ENCODE measurements around the gene ANKRD52. TPM values are rescaled to one million over a fixed set of nuclear protein-coding genes. Genes with fewer than 3 reads are reported as not detected.

ANKRD52 gene
- total RNA-seq, 1 donor from 2014 or later: 25.1 TPM

DNA sequence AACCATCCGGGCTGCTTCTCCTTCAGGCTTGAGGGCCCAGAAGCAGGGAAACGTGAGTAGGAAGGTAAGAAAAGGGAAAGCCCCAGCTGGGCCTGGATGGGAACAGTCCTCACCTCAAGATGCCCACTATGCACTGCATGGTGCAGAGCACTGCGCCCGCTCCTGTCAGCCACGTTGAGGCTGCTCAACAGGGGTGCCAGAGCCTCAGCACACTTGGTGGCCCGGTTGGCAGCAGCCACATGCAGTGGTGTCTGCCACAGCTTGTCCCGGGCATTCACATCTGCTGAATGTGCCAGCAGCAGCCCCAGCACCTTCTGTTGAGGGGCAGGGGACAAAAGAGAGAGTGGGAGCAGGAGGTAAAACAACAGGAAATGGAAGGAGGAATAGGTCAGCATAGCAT, 2.5 kb downstream of the ANKRD52 start:
- H3K36me3 ChIP-seq: peaks cover 60% of the 10 kb centered on the region
- intact Hi-C loops (cut with micrococcal nuclease): no loop called here
- no peak overlapping the region for H3K4me3 ChIP-seq
- no peak overlapping the region for H3K27ac ChIP-seq (replicated peaks)
- no peaks in the 10 kb centered on the region for H3K27me3 ChIP-seq (ENCODE audit: low read depth)
- DNase-seq: no peak
- TF ChIP-seq, protein P1, sequence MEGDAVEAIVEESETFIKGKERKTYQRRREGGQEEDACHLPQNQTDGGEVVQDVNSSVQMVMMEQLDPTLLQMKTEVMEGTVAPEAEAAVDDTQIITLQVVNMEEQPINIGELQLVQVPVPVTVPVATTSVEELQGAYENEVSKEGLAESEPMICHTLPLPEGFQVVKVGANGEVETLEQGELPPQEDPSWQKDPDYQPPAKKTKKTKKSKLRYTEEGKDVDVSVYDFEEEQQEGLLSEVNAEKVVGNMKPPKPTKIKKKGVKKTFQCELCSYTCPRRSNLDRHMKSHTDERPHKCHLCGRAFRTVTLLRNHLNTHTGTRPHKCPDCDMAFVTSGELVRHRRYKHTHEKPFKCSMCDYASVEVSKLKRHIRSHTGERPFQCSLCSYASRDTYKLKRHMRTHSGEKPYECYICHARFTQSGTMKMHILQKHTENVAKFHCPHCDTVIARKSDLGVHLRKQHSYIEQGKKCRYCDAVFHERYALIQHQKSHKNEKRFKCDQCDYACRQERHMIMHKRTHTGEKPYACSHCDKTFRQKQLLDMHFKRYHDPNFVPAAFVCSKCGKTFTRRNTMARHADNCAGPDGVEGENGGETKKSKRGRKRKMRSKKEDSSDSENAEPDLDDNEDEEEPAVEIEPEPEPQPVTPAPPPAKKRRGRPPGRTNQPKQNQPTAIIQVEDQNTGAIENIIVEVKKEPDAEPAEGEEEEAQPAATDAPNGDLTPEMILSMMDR (IDR thresholded peaks at IDR 0.05; ENCODE audit: borderline replicate concordance): no peak
- no peaks in the 10 kb centered on the region for H3K9me3 ChIP-seq (replicated peaks)
- peaks cover 37% of the 10 kb centered on the region for H3K4me1 ChIP-seq

DNA sequence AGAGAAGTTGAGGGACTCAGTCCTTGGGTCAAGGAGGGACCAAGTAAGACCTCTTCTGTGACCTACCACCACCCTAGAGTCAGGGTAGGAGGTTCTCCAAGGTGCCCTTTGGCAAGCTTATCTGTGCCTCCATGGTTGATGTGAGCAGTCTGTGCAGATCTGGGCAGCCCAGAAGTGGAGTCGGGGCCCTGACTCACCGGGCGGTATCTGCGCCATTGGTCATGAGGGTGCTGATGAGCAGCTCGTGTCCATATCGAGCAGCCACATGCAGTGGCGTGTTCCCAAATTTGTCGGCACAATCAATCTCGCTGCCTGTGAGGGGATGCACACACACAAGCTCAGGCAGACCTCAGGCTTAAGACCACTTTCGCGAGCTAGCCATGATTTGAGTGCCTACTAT, 5.1 kb downstream of the ANKRD52 start:
- H3K27ac ChIP-seq (replicated peaks): no peak overlapping the region
- intact Hi-C loops (cut with micrococcal nuclease): no loop called here
- TF ChIP-seq, protein P1 (IDR thresholded peaks at IDR 0.05; ENCODE audit: borderline replicate concordance): no peak
- H3K36me3 ChIP-seq: peaks cover 86% of the 10 kb centered on the region
- H3K9me3 ChIP-seq (replicated peaks): no peaks in the 10 kb centered on the region
- H3K27me3 ChIP-seq (ENCODE audit: low read depth): no peaks in the 10 kb centered on the region
- DNase-seq: no peak
- no peak overlapping the region for H3K4me3 ChIP-seq
- peaks cover 25% of the 10 kb centered on the region for H3K4me1 ChIP-seq

DNA sequence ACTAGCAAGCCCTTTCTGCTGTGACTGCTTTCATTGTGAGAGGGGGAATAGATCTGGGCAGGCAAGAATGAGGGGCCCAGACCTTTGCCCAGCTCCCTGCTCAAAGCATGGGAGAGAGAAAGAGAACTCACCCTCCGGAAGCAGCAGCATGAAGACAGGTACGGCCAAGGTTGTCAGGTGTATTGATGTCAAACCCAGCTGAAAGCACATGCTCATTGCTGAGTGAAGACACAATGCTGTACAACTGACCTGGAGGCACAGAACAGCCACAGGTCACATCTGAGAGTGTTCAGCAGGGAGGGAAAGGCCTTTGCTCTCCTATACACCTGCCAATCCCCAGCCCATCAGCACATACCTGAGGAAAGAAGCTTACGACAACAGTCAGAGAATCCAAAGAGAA, 5.5 kb downstream of the ANKRD52 start:
- peaks cover 21% of the 10 kb centered on the region for H3K4me1 ChIP-seq
- no peak for DNase-seq
- TF ChIP-seq, protein P1 (IDR thresholded peaks at IDR 0.05; ENCODE audit: borderline replicate concordance): no peak
- no peak overlapping the region for H3K27ac ChIP-seq (replicated peaks)
- peaks cover 91% of the 10 kb centered on the region for H3K36me3 ChIP-seq
- no peak overlapping the region for H3K4me3 ChIP-seq
- H3K27me3 ChIP-seq (ENCODE audit: low read depth): no peaks in the 10 kb centered on the region
- H3K9me3 ChIP-seq (replicated peaks): no peaks in the 10 kb centered on the region
- intact Hi-C loops (cut with micrococcal nuclease): no loop called here

DNA sequence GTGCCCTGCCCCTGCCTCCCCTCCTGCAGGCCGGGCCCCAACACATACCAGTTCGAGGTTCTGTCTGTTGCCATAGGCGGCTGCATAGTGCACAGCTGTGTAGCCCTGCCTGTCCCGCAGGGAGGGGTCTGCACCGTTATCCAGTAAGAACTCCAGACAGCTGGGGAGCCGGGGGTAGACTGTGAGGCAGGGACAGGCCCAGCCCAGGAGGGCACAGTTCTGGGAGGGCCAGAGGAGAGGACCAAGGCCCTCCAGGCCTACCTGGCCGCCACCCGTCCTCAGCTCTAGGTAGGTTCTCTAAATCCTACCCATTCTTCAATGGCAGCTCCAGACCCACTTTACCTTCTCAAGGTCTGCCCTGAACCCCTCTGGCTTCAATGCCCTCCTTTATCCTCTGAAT, 9.5 kb downstream of the ANKRD52 start:
- no peak overlapping the region for H3K27ac ChIP-seq (replicated peaks)
- H3K27me3 ChIP-seq (ENCODE audit: low read depth): no peaks in the 10 kb centered on the region
- intact Hi-C loops (cut with micrococcal nuclease): no loop called here
- peaks cover 100% of the 10 kb centered on the region for H3K36me3 ChIP-seq
- H3K4me1 ChIP-seq: peaks cover 16% of the 10 kb centered on the region
- TF ChIP-seq, protein P1 (IDR thresholded peaks at IDR 0.05; ENCODE audit: borderline replicate concordance): no peak
- no peaks in the 10 kb centered on the region for H3K9me3 ChIP-seq (replicated peaks)
- no peak for DNase-seq
- no peak overlapping the region for H3K4me3 ChIP-seq

DNA sequence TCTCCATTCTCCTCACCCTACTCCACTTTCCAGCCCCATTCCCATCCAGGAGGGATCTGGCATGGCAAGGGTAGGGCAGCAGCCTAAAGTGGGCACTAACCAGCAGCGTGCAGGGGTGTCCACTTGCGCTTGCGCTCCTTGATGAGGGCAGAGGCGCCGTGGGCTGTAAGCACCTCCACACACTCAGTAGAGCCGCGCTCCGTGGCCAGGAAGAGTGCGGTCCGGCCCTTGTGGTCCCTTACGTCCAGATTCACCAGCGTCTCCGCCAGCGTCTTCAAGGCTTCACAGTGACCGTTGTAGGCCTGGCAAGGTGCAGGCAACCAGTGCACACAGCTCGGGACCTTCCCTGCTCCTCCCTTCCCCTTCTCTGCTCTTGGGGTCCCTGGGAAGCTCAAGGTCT, 10.3 kb downstream of the ANKRD52 start:
- TF ChIP-seq, protein P1 (IDR thresholded peaks at IDR 0.05; ENCODE audit: borderline replicate concordance): no peak
- Histone ChIP-seq H3K27ac (replicated peaks) (no peak overlapping the region), H3K36me3 (peaks cover 100% of the 10 kb centered on the region), H3K4me1 (peaks cover 20% of the 10 kb centered on the region), H3K4me3 (no peak overlapping the region), H3K9me3 (replicated peaks) (no peaks in the 10 kb centered on the region), H3K27me3 (ENCODE audit: low read depth) (no peaks in the 10 kb centered on the region)
- intact Hi-C loops (cut with micrococcal nuclease): no loop called here
- no peak for DNase-seq

DNA sequence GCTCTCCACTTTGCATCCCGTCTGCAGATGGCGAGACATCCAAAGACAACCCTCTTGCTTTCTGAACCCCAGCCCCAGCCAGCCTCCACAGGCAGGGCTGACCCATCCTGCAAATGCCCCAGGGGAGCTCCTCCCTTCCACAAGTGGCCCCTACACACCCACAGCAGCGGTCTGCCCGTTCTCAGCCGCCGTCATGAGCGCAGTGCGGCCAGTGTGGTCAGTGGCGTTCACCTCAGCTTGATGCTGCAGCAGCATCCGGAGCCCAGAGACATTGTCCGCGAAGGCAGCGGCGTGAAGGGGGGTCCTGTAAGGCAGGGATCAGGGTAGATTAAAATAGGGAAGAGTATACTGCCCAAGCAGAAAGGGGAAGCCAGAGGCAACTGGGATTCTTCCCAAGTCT, 13.7 kb downstream of the ANKRD52 start:
- TF ChIP-seq, protein P1 (IDR thresholded peaks at IDR 0.05; ENCODE audit: borderline replicate concordance): no peak
- no peaks in the 10 kb centered on the region for H3K9me3 ChIP-seq (replicated peaks)
- H3K4me1 ChIP-seq: peaks cover 20% of the 10 kb centered on the region
- no peaks in the 10 kb centered on the region for H3K27me3 ChIP-seq (ENCODE audit: low read depth)
- H3K27ac ChIP-seq (replicated peaks): peak overlapping the region; percentile 11
- H3K4me3 ChIP-seq: no peak overlapping the region
- intact Hi-C loops (cut with micrococcal nuclease): no loop called here
- H3K36me3 ChIP-seq: peaks cover 99% of the 10 kb centered on the region
- DNase-seq: no peak

Measured in left ventricle myocardium inferior (tissue), 1 donor.